Measurements from ENCODE around the gene TMEM213.

TMEM213 gene

DNA sequence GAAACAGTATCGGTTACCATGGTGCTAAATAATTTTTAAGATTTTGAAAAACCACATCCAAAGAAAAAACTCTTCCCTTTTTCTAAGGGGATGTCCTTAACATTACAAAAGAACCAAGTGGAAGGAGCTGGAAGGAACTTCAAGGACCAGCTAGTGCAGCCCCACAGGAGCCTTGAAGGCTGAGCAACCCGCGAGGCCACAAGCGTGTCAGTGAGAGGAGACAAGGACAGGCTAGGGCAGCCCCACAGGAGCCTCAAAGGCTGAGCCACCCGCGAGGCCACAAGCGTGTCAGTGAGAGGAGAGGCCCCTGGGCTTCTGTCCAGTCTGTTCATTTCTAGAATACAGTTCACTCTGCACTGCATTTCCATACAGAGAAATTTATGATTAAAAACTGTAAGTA is 80.3 kb downstream of the TMEM213 start:
- DNase-seq: no peak

DNA sequence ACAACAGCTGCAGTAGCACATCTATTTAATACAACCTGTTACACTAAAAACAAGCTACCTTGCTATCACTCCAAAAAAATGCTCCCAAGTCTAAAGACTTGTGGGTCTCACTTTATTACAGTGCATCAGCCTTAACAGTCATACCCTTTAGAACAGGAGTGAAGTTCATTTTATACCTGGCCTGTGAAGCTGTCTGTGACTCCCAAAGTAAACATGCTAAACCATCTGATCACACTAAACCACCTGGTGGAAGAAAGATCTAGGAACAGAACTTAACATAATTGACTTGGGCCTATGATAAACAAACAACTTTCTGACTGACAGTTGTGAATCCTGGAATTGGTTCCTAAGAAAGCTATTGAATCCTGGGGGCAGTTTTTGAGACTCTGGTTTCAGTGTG is 81.1 kb downstream of the TMEM213 start:
- DNase-seq: no peak

- DNase-seq: no peak
These were observed 81.6 kb downstream of the TMEM213 start for GRCh38 chr7:138879356-138879755.

GRCh38 chr7:138880881-138881578 is 83.2 kb downstream of the TMEM213 start:
- DNase-seq: no peak

DNA sequence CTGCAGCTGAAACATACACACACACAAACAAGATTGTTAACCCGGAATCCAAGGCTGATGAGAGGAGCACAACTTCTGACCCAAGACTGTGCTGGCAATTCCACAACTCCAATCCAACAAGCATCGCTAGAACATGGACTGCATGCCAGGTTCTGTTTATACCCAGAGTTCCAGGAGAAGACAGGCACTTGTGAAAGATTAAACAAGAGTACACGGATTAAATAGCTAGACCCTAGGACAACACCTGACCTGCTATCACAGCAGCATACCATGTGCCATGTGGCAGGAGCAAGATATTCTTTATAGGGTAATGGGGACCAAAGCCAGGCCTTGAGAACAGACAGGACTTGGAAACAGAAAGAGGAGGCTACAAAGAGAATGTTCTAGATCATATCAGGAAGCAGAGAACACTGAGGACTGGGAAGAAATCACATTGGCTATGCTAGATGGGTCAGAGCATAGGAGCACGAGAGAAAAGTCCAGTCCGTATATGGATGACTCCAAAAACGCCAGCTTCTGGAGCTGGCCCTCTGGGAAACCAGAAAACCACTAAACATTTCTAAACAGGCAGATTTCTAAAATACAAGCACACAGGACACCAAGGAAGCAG is 83.9 kb downstream of the TMEM213 start:
- DNase-seq: no peak

- no peak for DNase-seq
These were observed 84.5 kb downstream of the TMEM213 start for GRCh38 chr7:138882249-138882648.

- DNase-seq: no peak
These were observed 87.8 kb downstream of the TMEM213 start for GRCh38 chr7:138885383-138886147.

GRCh38 chr7:138886501-138886917 is 88.7 kb downstream of the TMEM213 start:
- peak; percentile 93 for DNase-seq

GRCh38 chr7:138887085-138887710 is 89.4 kb downstream of the TMEM213 start:
- DNase-seq: no peak

Data from NCI-H2029 treated with DMSO at 0.1 percent for 48 hours (cell line).